GM10248 (cell line): ENCODE results near the gene RASGEF1C.

ENCODE experiments used
- CTCF ChIA-PET: fragments of 300-600 bp; sonication (Branson Sonifier 250); formaldehyde crosslinking; extraction: SDS; loops from one replicate; lab custom pipeline; 2021; ENCODE audit warnings: antibody characterized with exemption; lab: Yijun Ruan, JAX
- POLR2A ChIA-PET: fragments of 350-650 bp; sonication (Branson Sonifier 250); formaldehyde crosslinking; extraction: SDS; loops from one replicate; lab custom pipeline; 2020; ENCODE audit warnings: antibody characterized with exemption; lab: Yijun Ruan, JAX
- DNase-seq: peaks from one replicate; pipeline ENCODE4 v3.0.0; 2012; ENCODE audit errors: extremely low spot score
- CTCF ChIP-seq: IDR thresholded peaks from 2 replicates; pipeline ENCODE4 v1.5.1; 2012; ENCODE audit warnings: mild to moderate bottlenecking, low read depth; ENCODE audit errors: extremely low read depth, missing control alignments, control extremely low read depth

Gene RASGEF1C

GRCh38 chr5:180133971-180134508 is 75.0 kb downstream of the RASGEF1C start:
- ChIA-PET CTCF (no interaction called here), POLR2A (no interaction called here)
- no peak for TF ChIP-seq CTCF

GRCh38 chr5:180133551-180133950 is 75.5 kb downstream of the RASGEF1C start:
- TF ChIP-seq CTCF: no peak
- ChIA-PET POLR2A (no interaction called here), CTCF (no interaction called here)
- DNase-seq: no peak

More at GRCh38 chr5:180133971-180134508, 75.0 kb downstream of the RASGEF1C start:
- DNase-seq: no peak

- no peak for TF ChIP-seq CTCF
- ChIA-PET POLR2A (no interaction called here), CTCF (no interaction called here)
- no peak for DNase-seq
Measured at GRCh38 chr5:180133060-180133459, 76.0 kb downstream of the RASGEF1C start.

GRCh38 chr5:180130876-180131740 is 77.9 kb downstream of the RASGEF1C start:
- POLR2A ChIA-PET: no interaction called here
- TF ChIP-seq CTCF: no peak
- no peak for DNase-seq
- CTCF ChIA-PET: no interaction called here

GRCh38 chr5:180130291-180130869 is 78.6 kb downstream of the RASGEF1C start:
- DNase-seq: no peak
- ChIA-PET CTCF (no interaction called here), POLR2A (no interaction called here)
- TF ChIP-seq CTCF: no peak

GRCh38 chr5:180129291-180130190 is 79.5 kb downstream of the RASGEF1C start:
- no peak for DNase-seq
- TF ChIP-seq CTCF: no peak
- ChIA-PET POLR2A (no interaction called here), CTCF (interaction anchor here (1.1 kb wide), 1 partner anchor 13 kb away, joined by 3 read pairs; no protein-coding TSS in a partner anchor)
